Measurements from ENCODE around the gene COL4A4.

GRCh38 chr2:227182765-227183164 is 18.8 kb upstream of the COL4A4 start:
- TF ChIP-seq CBX2 (IDR thresholded peaks at IDR 0.05; ENCODE audit: borderline replicate concordance, low read depth) = no peak
- TF ChIP-seq CTCF (IDR thresholded peaks at IDR 0.05) = no peak
- TF ChIP-seq PBX3 (IDR thresholded peaks at IDR 0.05) = no peak
- no peak for TF ChIP-seq EP300 (IDR thresholded peaks at IDR 0.05)
- no peak for TF ChIP-seq BHLHE40 (IDR thresholded peaks at IDR 0.05; ENCODE audit: low read depth, low read length)
- no peak for TF ChIP-seq HMGXB4 (CRISPR knock-in tag; IDR thresholded peaks at IDR 0.05; ENCODE audit: borderline replicate concordance)
- no peak for TF ChIP-seq HDAC2 (IDR thresholded peaks at IDR 0.05)
- TF ChIP-seq NPAS2 (CRISPR knock-in tag; IDR thresholded peaks at IDR 0.05; ENCODE audit: borderline replicate concordance) = no peak
- no peak for TF ChIP-seq ATOH8 (CRISPR knock-in tag; IDR thresholded peaks at IDR 0.05; ENCODE audit: low read depth)
- TF ChIP-seq CEBPB (IDR thresholded peaks at IDR 0.05) = no peak
- TF ChIP-seq TFCP2L1 (CRISPR knock-in tag; IDR thresholded peaks at IDR 0.05) = no peak
- TF ChIP-seq POLR2A (IDR thresholded peaks at IDR 0.05; ENCODE audit: low read length) = no peak
- TF ChIP-seq MAX (IDR thresholded peaks at IDR 0.05) = no peak
- TF ChIP-seq E2F6 (IDR thresholded peaks at IDR 0.05; ENCODE audit: borderline replicate concordance, low read depth) = no peak
